Vagina (tissue), 2 donors: ENCODE measurements around the gene AHCYL2.

Experiments used
- CTCF ChIP-seq, 3 experiments: fragments of 450-650 bp in 2 of 3; fragments of 200-600 bp in 1 of 3; sonication (generic) in 1 of 3; IDR thresholded peaks; one replicate each; pipeline ENCODE4 v1.5.1; 2017 to 2019; ENCODE audit warnings: antibody characterized with exemption in 3 of 3, mild to moderate bottlenecking in 2 of 3, moderate library complexity in 2 of 3
- POLR2A ChIP-seq, 2 donors: fragments of 450-650 bp; IDR thresholded peaks; one replicate each; pipeline ENCODE4 v1.6.1; 2017; ENCODE audit warnings: antibody characterized with exemption in 2 of 2, mild to moderate bottlenecking in 2 of 2, moderate library complexity in 2 of 2
- POLR2AphosphoS5 ChIP-seq, 2 donors: sonication (generic); formaldehyde crosslinking; IDR thresholded peaks; one replicate each; pipeline ENCODE4 v1.9.0; 2017; ENCODE audit warnings: antibody characterized with exemption in 2 of 2, mild to moderate bottlenecking in 2 of 2, low read depth in 1 of 2; ENCODE audit not compliant: insufficient read depth in 1 of 2

DNA sequence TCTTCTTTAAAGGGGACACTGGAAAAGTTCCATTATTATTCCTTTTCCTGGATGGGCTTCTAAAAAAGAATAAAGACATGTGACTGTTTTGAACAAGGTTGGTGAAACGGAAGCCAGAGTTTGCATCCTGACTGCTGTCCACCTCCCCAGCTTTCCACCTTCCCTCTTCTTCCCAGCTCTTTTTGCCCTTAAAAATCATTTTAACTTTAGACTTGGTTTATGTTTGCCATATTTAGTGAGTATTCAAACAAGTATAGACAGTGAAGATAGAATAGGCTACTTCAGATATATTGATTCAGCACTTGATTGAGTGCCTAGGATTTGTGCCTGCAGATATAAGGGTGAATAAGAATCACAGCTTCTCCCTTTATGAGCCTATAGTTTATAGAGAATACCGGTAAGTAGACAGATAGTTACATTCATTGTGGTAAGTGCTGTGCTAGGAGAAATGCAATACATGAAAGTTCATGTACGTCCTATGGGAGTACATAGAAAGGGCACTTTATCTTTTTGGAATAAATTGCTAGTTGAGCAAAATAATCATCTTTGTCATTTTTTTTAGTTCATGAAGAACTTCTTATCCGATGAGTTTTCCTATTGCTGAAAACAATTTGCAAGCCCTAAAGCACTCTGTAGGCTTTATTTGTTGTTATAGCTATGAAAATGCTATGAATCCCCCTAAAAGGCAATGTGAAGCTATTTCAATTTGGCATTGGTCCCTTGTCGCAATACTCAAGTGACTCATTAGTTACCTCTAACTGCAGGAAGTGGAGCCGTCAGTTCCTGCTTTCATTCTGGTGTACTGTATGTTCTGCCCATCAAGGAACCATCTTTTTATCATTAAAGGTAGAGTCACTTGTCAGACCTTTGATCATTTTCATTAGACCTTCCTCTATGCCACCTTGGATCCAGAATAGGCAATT is 152.2 kb downstream of the AHCYL2 start:
- TF ChIP-seq CTCF (IDR thresholded peaks at IDR 0.05) (no peak), POLR2A (IDR thresholded peaks at IDR 0.05) (no peak), POLR2AphosphoS5 (IDR thresholded peaks at IDR 0.05; ENCODE audit: insufficient read depth in 1 of 2, low read depth in 1 of 2) (no peak)
